GM12878 (cell line): Measurements from ENCODE around the gene PARK7. TPM values are rescaled to one million over a fixed set of nuclear protein-coding genes. Genes with fewer than 3 reads are reported as not detected.

Experiments
- ATAC-seq: fragments of 200-7000 bp; cut with Tn5 transposase; 3 replicates; pipeline ENCODE4 v1.9.1; 2020; ENCODE audit warnings: mild to moderate bottlenecking, moderate library complexity
- BruUV-seq: library from RNA; stranded (reverse); fragments of 400-500 nt; replicated peaks from 2 replicates; lab custom pipeline; 2021; lab: Mats Ljungman, UMichigan
- CTCF ChIA-PET: fragments of 300-600 bp; sonication (Branson Sonifier 250); formaldehyde crosslinking; extraction: SDS; loops from one replicate; lab custom pipeline; 2021; ENCODE audit warnings: inconsistent platforms; lab: Yijun Ruan, JAX
- POLR2A ChIA-PET: fragments of 350-600 bp; formaldehyde crosslinking; extraction: SDS; loops from one replicate; lab custom pipeline; 2021; ENCODE audit warnings: inconsistent platforms; lab: Charles Lee
- RAD21 ChIA-PET: fragments of 300-600 bp; sonication (Branson Sonifier 250); formaldehyde crosslinking; loops from one replicate; lab custom pipeline; 2023; ENCODE audit warnings: antibody characterized with exemption; ENCODE audit not compliant: unreplicated experiment; lab: Charles Lee
- SMC1A ChIA-PET: fragments of 300-600 bp; sonication (Branson Sonifier 250); formaldehyde crosslinking; loops from one replicate; lab custom pipeline; 2023; ENCODE audit not compliant: unreplicated experiment, uncharacterized antibody; lab: Charles Lee
- DNase-seq: peaks from one replicate; pipeline ENCODE4 v3.0.0-alpha.2; 2011; ENCODE audit warnings: low read depth, low spot score
- FAIRE-seq: peaks from 3 replicates; lab custom pipeline; 2011; peaks lifted over from hg19 to GRCh38; lab: Jason Lieb, UNC
- H2AFZ ChIP-seq: 2 replicates; pipeline ENCODE4 v1.6.0; 2011; ENCODE audit warnings: low read depth, low read length, control low read depth; ENCODE audit not compliant: control insufficient read depth
- H3K27ac ChIP-seq: 2 replicates; pipeline ENCODE4 v1.5.1; 2011; ENCODE audit warnings: control low read depth; ENCODE audit not compliant: control insufficient read depth, insufficient read depth
- H3K27me3 ChIP-seq, 2 experiments: replicated peaks in 1 of 2; 2 replicates each; pipeline versions ENCODE4 v1.6.0 to v1.6.1; 2011; ENCODE audit warnings: low read length in 1 of 2; ENCODE audit not compliant: control insufficient read depth in 2 of 2, insufficient read depth in 2 of 2
- H3K36me3 ChIP-seq, 2 experiments: 2 replicates each; pipeline ENCODE4 v1.5.1; 2011; ENCODE audit warnings: low read length in 1 of 2; ENCODE audit not compliant: control insufficient read depth in 2 of 2, insufficient read depth in 2 of 2
- H3K4me1 ChIP-seq: 2 replicates; pipeline ENCODE4 v1.6.1; 2011; ENCODE audit warnings: mild to moderate bottlenecking, low read length, moderate library complexity, mixed read lengths; ENCODE audit not compliant: control insufficient read depth, insufficient read depth
- H3K4me2 ChIP-seq: 2 replicates; pipeline ENCODE4 v1.6.0; 2011; ENCODE audit warnings: control low read depth; ENCODE audit not compliant: control insufficient read depth, insufficient read depth
- H3K4me3 ChIP-seq: fragments of 200-600 bp; sonication (generic); 2 replicates; pipeline ENCODE4 v1.5.1; 2016
- H3K79me2 ChIP-seq: 2 replicates; pipeline ENCODE4 v1.6.0; 2011; ENCODE audit warnings: low read length; ENCODE audit not compliant: control insufficient read depth, insufficient read depth
- H3K9ac ChIP-seq: 2 replicates; pipeline ENCODE4 v1.8.0; 2011; ENCODE audit warnings: low read length, control low read depth, mixed read lengths; ENCODE audit not compliant: control insufficient read depth, insufficient read depth
- H3K9me3 ChIP-seq: replicated peaks from 3 replicates; pipeline ENCODE4 v1.5.1; 2011; ENCODE audit warnings: mild to moderate bottlenecking, low read length; ENCODE audit not compliant: control insufficient read depth, insufficient read depth
- H4K20me1 ChIP-seq: 2 replicates; pipeline ENCODE4 v1.6.0; 2011; ENCODE audit not compliant: control insufficient read depth, insufficient read depth
- JUNB ChIP-seq: IDR thresholded peaks from 2 replicates; pipeline ENCODE4 v1.6.1; 2016; ENCODE audit warnings: antibody characterized with exemption, mild to moderate bottlenecking
- NR2C1 ChIP-seq: fragments of 450-650 bp; IDR thresholded peaks from 2 replicates; pipeline ENCODE4 v1.6.1; 2017; ENCODE audit warnings: antibody characterized with exemption, mild to moderate bottlenecking, moderate library complexity
- POLR2A ChIP-seq: IDR thresholded peaks from 2 replicates; pipeline ENCODE4 v1.6.1; 2011; ENCODE audit warnings: low read depth, mild to moderate bottlenecking, low read length
- RAD21 ChIP-seq: IDR thresholded peaks from 2 replicates; pipeline ENCODE4 v1.6.1; 2011; ENCODE audit warnings: mild to moderate bottlenecking, low read depth, low read length, moderate library complexity; ENCODE audit not compliant: insufficient read depth
- ZZZ3 ChIP-seq: IDR thresholded peaks from 2 replicates; pipeline ENCODE4 v1.6.1; 2011; ENCODE audit warnings: low read depth; ENCODE audit not compliant: control insufficient read depth, insufficient read length
- WGBS: methylation state at CpG from one replicate; pipeline ENCODE4 v1.1.6; 2016; ENCODE audit warnings: low lambda C conversion rate; ENCODE audit not compliant: insufficient replicate concordance, insufficient coverage; ENCODE audit errors: missing lambda C conversion rate; 5-methylcytosine and 5-hydroxymethylcytosine counted together
- in situ Hi-C: fragments of 300-500 bp; cut with MboI; formaldehyde crosslinking; loops from 9 replicates; pipeline ENCODE4 v1.14.3; 2018; ENCODE audit warnings: mixed read lengths
- intact Hi-C: fragments of 100-400 bp; cut with micrococcal nuclease; formaldehyde crosslinking; loops from one replicate; pipeline ENCODE4 v1.14.2; 2022; ENCODE audit not compliant: unreplicated experiment
- polyA plus RNA-seq, 11 experiments: library from polyadenylated mRNA; depleted of rRNA in 4 of 11; unstranded in 6 of 11; stranded (reverse) in 5 of 11; fragments of >200 nt; fragmentation: Nextera tagmentation in 4 of 11; fragmentation: Illumina TruSeq in 1 of 11; extraction: Ambion mirVana in 4 of 11; extraction: Trizol in 1 of 11; gene quantifications; 1 replicate in 1 of 11; 2 replicates in 10 of 11; pipeline versions ENCODE4 v1.2.1 to v1.2.3, GENCODE V29; 2011 to 2016; ENCODE audit warnings: inconsistent platforms in 2 of 11, missing spikeins in 2 of 11, low read depth in 1 of 11
- total RNA-seq, 4 experiments: library from RNA; depleted of rRNA in 3 of 4; stranded (reverse); fragments of >200 nt in 3 of 4; fragmentation: Illumina TruSeq in 1 of 4; extraction: Trizol in 1 of 4; gene quantifications; 2 replicates each; pipeline versions ENCODE4 v1.2.1 to v1.2.3, GENCODE V29; 2013 to 2021
- TF ChIP-seq, protein P1 (sequence below): IDR thresholded peaks from 2 replicates; pipeline ENCODE4 v1.6.1; 2011; ENCODE audit warnings: borderline replicate concordance, low read depth, mild to moderate bottlenecking, moderate library complexity, low read length; ENCODE audit not compliant: insufficient read depth, poor library complexity, severe bottlenecking
- TF ChIP-seq, protein P2 (sequence below), 3 experiments: IDR thresholded peaks in 2 of 3; conservative IDR thresholded peaks in 1 of 3; 2 replicates each; pipeline ENCODE4 v1.5.1; 2011; ENCODE audit warnings: low read depth in 3 of 3, low read length in 3 of 3, mild to moderate bottlenecking in 3 of 3, control low read depth in 2 of 3, moderate library complexity in 2 of 3, inconsistent platforms in 1 of 3, mixed read lengths in 1 of 3; ENCODE audit not compliant: control insufficient read depth in 2 of 3, insufficient read depth in 1 of 3; ENCODE audit errors: extremely low read depth in 1 of 3

Gene PARK7
- total and polyA plus RNA-seq, 10 of the 15 experiments (the other 5 are each of a cell fraction or from before 2014, with no cell fraction given) = 267 to 1,056 (median 495) TPM

DNA sequence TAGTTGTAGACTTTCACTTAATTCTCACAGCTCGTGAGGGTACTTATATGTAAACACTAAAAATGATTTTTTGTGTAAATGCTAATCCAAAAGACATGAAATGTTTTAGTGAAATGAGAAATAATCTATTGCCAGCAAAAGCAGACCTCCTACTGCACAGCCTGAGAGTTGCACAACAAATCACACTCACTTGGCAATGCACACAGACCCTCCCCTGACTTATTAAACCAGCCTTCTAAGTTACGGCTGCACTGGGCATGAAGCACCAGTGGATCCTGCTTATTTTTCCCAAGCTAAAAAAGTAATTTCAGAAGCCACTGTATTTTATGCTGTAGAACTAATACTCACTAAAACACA, 54.3 kb downstream of the PARK7 start (continued):
- no peak for TF ChIP-seq ZZZ3

DNA sequence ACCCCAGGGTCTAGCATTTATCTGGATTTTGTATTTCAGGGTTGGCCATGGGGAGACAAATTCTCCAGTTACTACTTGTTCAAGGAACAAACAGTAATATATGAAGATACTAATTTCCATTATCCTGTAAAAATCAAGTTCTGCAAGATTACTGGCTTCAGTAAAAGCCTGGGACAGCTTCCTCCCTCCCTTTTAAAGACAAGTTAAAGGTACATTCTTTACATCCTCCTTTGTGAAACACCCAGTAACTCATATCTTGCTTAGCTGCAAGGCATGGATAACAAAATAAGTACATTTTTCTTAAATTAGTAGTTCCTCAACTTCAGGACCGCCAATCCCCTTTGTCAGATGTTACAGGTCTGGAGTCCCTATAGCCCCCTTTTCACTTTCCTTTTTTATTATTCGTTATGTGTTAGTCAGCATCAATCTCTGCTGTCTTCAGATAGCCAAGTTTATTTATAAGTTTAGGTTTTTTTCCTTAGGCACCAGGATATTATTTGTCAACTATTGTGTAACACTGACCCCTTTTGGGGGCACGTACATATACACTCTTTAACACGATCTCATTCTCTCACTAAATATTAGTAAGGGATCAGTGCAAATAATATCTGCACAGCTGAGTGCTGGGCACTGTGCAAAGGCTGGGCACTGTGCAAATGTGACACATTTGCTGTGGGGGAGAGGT, 54.8 kb downstream of the PARK7 start:
- no TSS peak for BruUV-seq
- FAIRE-seq = peak; percentile 31
- no peak for DNase-seq
- Histone ChIP-seq H3K27ac (no peak overlapping the region), H3K4me1 (no peaks in the 10 kb centered on the region), H4K20me1 (no peaks in the 10 kb centered on the region), H3K9me3 (no peaks in the 10 kb centered on the region), H3K4me2 (no peak overlapping the region), H3K9ac (no peak overlapping the region), H3K27me3 (no peaks in the 10 kb centered on the region), H3K36me3 (peaks cover 0 to 3% of the 10 kb centered on the region in 2 experiments; a peak in 2 of 4 replicates), H3K79me2 (no peaks in the 10 kb centered on the region), H2AFZ (no peak overlapping the region), H3K4me3 (no peak overlapping the region)
- intact Hi-C loops (loop anchor here (5.0 kb wide), 1 partner anchor 34 kb away; no protein-coding TSS in a partner anchor), in situ Hi-C loops (loop anchor here (10.0 kb wide), 1 partner anchor 328 kb away; no protein-coding TSS in a partner anchor)
- peak; percentile 65 for ATAC-seq
- POLR2A ChIA-PET = interaction anchor here (0.6 kb wide), 1 partner anchor 140 kb away, joined by 3 read pairs; no protein-coding TSS in a partner anchor
- SMC1A ChIA-PET = interaction anchor here (0.6 to 10.0 kb wide), 20 partner anchors 8 to 333 kb away, joined by 3 to 79 read pairs (median 6); no protein-coding TSS in a partner anchor
- RAD21 ChIA-PET = interaction anchor here (0.6 to 8.1 kb wide), 16 partner anchors 19 to 710 kb away, joined by 3 to 96 read pairs (median 5); partner anchors contain the start of gene SLC45A1
- TF ChIP-seq POLR2A (no peak), RAD21 (peak; percentile 44), NR2C1 (no peak), JUNB (no peak)
- TF ChIP-seq, protein P1, sequence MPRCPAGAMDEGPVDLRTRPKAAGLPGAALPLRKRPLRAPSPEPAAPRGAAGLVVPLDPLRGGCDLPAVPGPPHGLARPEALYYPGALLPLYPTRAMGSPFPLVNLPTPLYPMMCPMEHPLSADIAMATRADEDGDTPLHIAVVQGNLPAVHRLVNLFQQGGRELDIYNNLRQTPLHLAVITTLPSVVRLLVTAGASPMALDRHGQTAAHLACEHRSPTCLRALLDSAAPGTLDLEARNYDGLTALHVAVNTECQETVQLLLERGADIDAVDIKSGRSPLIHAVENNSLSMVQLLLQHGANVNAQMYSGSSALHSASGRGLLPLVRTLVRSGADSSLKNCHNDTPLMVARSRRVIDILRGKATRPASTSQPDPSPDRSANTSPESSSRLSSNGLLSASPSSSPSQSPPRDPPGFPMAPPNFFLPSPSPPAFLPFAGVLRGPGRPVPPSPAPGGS = peak; percentile 88
- TF ChIP-seq, protein P2, sequence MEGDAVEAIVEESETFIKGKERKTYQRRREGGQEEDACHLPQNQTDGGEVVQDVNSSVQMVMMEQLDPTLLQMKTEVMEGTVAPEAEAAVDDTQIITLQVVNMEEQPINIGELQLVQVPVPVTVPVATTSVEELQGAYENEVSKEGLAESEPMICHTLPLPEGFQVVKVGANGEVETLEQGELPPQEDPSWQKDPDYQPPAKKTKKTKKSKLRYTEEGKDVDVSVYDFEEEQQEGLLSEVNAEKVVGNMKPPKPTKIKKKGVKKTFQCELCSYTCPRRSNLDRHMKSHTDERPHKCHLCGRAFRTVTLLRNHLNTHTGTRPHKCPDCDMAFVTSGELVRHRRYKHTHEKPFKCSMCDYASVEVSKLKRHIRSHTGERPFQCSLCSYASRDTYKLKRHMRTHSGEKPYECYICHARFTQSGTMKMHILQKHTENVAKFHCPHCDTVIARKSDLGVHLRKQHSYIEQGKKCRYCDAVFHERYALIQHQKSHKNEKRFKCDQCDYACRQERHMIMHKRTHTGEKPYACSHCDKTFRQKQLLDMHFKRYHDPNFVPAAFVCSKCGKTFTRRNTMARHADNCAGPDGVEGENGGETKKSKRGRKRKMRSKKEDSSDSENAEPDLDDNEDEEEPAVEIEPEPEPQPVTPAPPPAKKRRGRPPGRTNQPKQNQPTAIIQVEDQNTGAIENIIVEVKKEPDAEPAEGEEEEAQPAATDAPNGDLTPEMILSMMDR (IDR thresholded peaks at IDR 0.05 in 2 of 3, conservative IDR thresholded peaks at IDR 0.05 in 1 of 3; ENCODE audit: control insufficient read depth in 2 of 3, extremely low read depth in 1 of 3, insufficient read depth in 1 of 3, low read depth in 3 of 3, low read length in 3 of 3) = peak in 2 of 3 experiments; percentile 28 to 42; a peak in 4 of 6 replicates
- WGBS = 34% methylated on average over 4 of the region's 4 CpGs
- CTCF ChIA-PET = interaction anchor here (0.6 to 11.7 kb wide), 29 partner anchors 8 to 899 kb away, joined by 3 to 263 read pairs (median 6); no protein-coding TSS in a partner anchor
